Lower leg skin (tissue), 3 donors: ENCODE results near the gene AOPEP.

Experiments used
- CTCF ChIP-seq, 3 donors: fragments of 450-650 bp; IDR thresholded peaks; one replicate each; pipeline ENCODE4 v1.5.1; 2016; ENCODE audit warnings: antibody characterized with exemption in 3 of 3, mild to moderate bottlenecking in 3 of 3, moderate library complexity in 2 of 3
- POLR2A ChIP-seq, 2 donors: fragments of 450-650 bp; IDR thresholded peaks; one replicate each; pipeline ENCODE4 v1.6.1; 2016 to 2017; ENCODE audit warnings: antibody characterized with exemption in 2 of 2, mild to moderate bottlenecking in 1 of 2, moderate library complexity in 1 of 2

- TF ChIP-seq CTCF (IDR thresholded peaks at IDR 0.05): no peak
- no peak for TF ChIP-seq POLR2A (IDR thresholded peaks at IDR 0.05)
Observed at GRCh38 chr9:94721754-94722153, 4.7 kb upstream of the AOPEP start.
